CD4-positive, alpha-beta T cell treated with Interferon gamma for 1 hour (primary cell): ENCODE results near the gene CNGA1.

Experiments used
- DNase-seq: peaks from one replicate; pipeline ENCODE4 v3.0.0-alpha.2; 2020

CNGA1 gene

GRCh38 chr4:48016141-48017107 is at the start of gene CNGA1, which contains the start of gene NIPAL1:
Gene CNGA1 (minus strand): TSS chr4:48016681. CDS start chr4:47952689, 63,992 bp downstream.
Gene NIPAL1 (plus strand): TSS chr4:48016772. CDS start chr4:48016840, 68 bp downstream.
- peak; percentile 63 for DNase-seq

GRCh38 chr4:48065587-48066052 is 49.1 kb upstream of the CNGA1 start:
- DNase-seq: no peak

GRCh38 chr4:48064349-48064748 is 47.9 kb upstream of the CNGA1 start:
- no peak for DNase-seq

GRCh38 chr4:48058617-48059530 is 42.4 kb upstream of the CNGA1 start:
- DNase-seq: no peak

- no peak for DNase-seq
Observed at GRCh38 chr4:48051078-48051477, 34.6 kb upstream of the CNGA1 start.

GRCh38 chr4:48049483-48049882 is 33.0 kb upstream of the CNGA1 start:
- DNase-seq: no peak

- no peak for DNase-seq
Observed at GRCh38 chr4:48047896-48048295, 31.4 kb upstream of the CNGA1 start.

GRCh38 chr4:48047421-48047844 is 31.0 kb upstream of the CNGA1 start:
- DNase-seq: peak; percentile 49

GRCh38 chr4:48046059-48046458 is 29.6 kb upstream of the CNGA1 start:
- DNase-seq: no peak

GRCh38 chr4:48044298-48044697 is 27.8 kb upstream of the CNGA1 start:
- no peak for DNase-seq

- DNase-seq: no peak
Observed at GRCh38 chr4:48043504-48043903, 27.0 kb upstream of the CNGA1 start.

- no peak for DNase-seq
Observed at GRCh38 chr4:48042979-48043461, 26.5 kb upstream of the CNGA1 start.

GRCh38 chr4:48041535-48042137 is 25.2 kb upstream of the CNGA1 start:
- no peak for DNase-seq

GRCh38 chr4:48039561-48039960 is 23.1 kb upstream of the CNGA1 start:
- no peak for DNase-seq

GRCh38 chr4:48038666-48039065 is 22.2 kb upstream of the CNGA1 start:
- DNase-seq: no peak

GRCh38 chr4:48037117-48037462 is 20.6 kb upstream of the CNGA1 start:
- DNase-seq: no peak

GRCh38 chr4:48035952-48036351 is 19.5 kb upstream of the CNGA1 start:
- DNase-seq: no peak

- peak; percentile 52 for DNase-seq
Observed at GRCh38 chr4:48033825-48034413, 17.4 kb upstream of the CNGA1 start.

GRCh38 chr4:48033412-48033811 is 16.9 kb upstream of the CNGA1 start:
- DNase-seq: no peak

GRCh38 chr4:48032721-48033120 is 16.2 kb upstream of the CNGA1 start:
- no peak for DNase-seq

GRCh38 chr4:48031802-48032525 is 15.5 kb upstream of the CNGA1 start:
- DNase-seq: no peak

GRCh38 chr4:48030470-48030869 is 14.0 kb upstream of the CNGA1 start:
- DNase-seq: no peak
